Fibroblast of pulmonary artery (primary cell): ENCODE measurements around the gene CDC42BPA.
"Not testable (repeated sequence)": the region's sequence is repeated elsewhere in the genome, so short reads cannot be mapped to it uniquely, and the experiment has no call there.

ENCODE experiments used
- DNase-seq: peaks from one replicate; pipeline ENCODE4 v3.0.0-alpha.2; 2010; ENCODE audit warnings: low read depth
- H3K4me3 ChIP-seq: replicated peaks from 2 replicates; pipeline ENCODE4 v1.5.1; 2011; ENCODE audit warnings: low read depth, mild to moderate bottlenecking, control low read depth, low read length, moderate library complexity
- CTCF ChIP-seq: IDR thresholded peaks from 2 replicates; pipeline ENCODE4 v1.5.1; 2011; ENCODE audit warnings: mild to moderate bottlenecking, control low read depth, low read length, inconsistent platforms; ENCODE audit errors: missing control alignments

Gene CDC42BPA

GRCh38 chr1:227298512-227299240 lies 19.6 kb downstream of the CDC42BPA start:
- TF ChIP-seq CTCF = no peak
- H3K4me3 ChIP-seq = peak overlapping the region; percentile 38
- DNase-seq = no peak

DNA sequence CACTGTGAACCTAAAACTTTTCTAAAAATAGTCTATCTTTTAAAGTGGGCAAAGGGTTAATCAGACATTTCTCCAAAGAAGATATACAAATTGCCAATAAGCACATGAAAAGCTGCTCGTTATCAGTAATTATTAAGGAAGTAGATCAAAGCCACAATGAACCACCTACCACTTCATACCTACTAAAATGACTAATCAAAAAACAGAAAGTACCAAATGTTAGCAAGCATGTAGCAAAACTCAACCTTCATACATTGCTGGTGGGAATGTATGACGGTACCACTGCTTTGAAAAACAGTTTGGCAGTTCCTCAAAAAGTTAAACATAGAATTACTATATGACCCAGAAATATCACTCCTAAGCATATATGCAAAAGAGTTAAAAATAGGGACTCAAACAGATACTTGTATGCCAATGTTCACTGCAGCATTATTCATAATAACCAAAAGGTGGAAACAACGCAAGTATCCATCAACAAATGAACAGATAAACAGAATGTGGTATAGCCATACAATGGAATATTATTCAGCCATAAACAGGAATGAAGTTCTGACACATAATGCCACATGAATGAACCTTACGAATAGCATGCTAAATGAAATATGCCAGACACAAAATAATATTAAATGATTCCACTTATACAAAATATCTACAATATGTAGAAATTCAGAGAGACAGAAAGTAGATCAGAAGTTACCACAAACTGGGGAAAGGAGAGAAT lies 21.1 kb downstream of the CDC42BPA start:
- no peak for TF ChIP-seq CTCF
- no peak overlapping the region for H3K4me3 ChIP-seq

GRCh38 chr1:227295609-227296008 lies 22.7 kb downstream of the CDC42BPA start:
- H3K4me3 ChIP-seq = no peak overlapping the region
- TF ChIP-seq CTCF = no peak
- DNase-seq = no peak

More for the DNA sequence above, 21.1 kb downstream of the CDC42BPA start:
- DNase-seq = no peak

DNA sequence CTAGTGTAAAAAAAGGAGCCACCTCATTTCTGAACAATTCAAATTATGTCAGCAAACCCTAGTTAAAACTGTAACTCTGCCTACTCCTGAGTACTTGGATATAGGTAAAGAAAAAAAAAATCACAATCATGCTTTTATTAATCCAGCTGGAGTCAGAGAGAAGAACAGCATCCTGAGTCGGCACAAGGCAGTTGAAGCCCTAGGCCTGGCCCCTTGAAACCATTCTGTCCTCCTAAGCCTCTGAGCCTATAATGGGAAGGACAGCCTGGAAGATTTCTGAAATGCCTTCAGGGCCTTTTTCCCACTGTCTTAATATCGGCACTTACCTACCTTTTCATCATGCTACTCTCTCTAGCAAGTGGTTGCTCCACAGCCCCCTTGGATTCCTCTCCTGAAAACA lies 32.5 kb downstream of the CDC42BPA start:
- no peak overlapping the region for H3K4me3 ChIP-seq
- TF ChIP-seq CTCF = no peak
- no peak for DNase-seq

- TF ChIP-seq CTCF = no peak
- no peak for DNase-seq
These were observed 36.9 kb downstream of the CDC42BPA start for GRCh38 chr1:227281371-227281770.

GRCh38 chr1:227280836-227281235 lies 37.5 kb downstream of the CDC42BPA start:
- DNase-seq = no peak
- TF ChIP-seq CTCF = no peak

More at GRCh38 chr1:227281371-227281770, 36.9 kb downstream of the CDC42BPA start:
- H3K4me3 ChIP-seq = no peak overlapping the region

DNA sequence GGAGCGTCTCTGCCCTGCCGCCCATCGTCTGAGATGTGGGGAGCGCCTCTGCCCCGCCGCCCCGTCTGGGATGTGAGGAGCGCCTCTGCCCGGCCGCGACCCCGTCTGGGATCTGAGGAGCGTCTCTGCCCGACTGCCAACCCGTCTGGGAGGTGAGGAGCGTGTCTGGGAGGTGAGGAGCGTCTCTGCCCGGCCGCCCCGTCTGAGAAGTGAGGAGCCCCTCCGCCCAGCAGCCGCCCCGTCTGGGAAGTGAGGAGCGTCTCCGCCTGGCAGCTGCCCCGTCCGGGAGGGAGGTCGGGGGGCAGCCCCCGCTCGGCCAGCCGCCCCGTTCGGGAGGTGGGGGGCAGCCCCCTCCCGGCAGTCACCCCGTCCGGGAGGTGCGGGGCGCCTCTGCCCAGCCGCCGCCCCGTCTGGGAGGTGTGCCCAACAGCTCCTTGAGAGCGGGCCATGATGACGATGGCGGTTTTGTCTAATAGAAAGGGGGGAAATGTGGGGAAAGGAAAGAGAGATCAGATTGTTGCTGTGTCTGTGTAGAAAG lies 42.1 kb downstream of the CDC42BPA start:
- H3K4me3 ChIP-seq, DNase-seq: not testable (repeated sequence)

More at GRCh38 chr1:227280836-227281235, 37.5 kb downstream of the CDC42BPA start:
- H3K4me3 ChIP-seq = no peak overlapping the region
